Testis (tissue), 3 donors: Measurements from ENCODE around the gene PXDC1. TPM values are rescaled to one million over a fixed set of nuclear protein-coding genes. Genes with fewer than 3 reads are reported as not detected.

Experiments used
- DNase-seq: peaks from one replicate; pipeline ENCODE4 v3.0.0-alpha.2; 2019
- H3K27ac ChIP-seq, 2 donors: fragments of 200-600 bp; sonication (generic); one replicate each; pipeline ENCODE4 v1.5.1; 2019
- H3K27me3 ChIP-seq: fragments of 200-600 bp; sonication (generic); one replicate; pipeline ENCODE4 v1.5.1; 2019
- H3K36me3 ChIP-seq: fragments of 200-600 bp; sonication (generic); one replicate; pipeline ENCODE4 v1.5.1; 2017; ENCODE audit warnings: low read depth; ENCODE audit errors: missing control alignments
- H3K4me1 ChIP-seq: fragments of 200-600 bp; sonication (generic); one replicate; pipeline ENCODE4 v1.5.1; 2019
- H3K4me3 ChIP-seq, 2 donors: fragments of 200-600 bp; sonication (generic); one replicate each; pipeline ENCODE4 v1.5.1; 2017 to 2019
- H3K9me3 ChIP-seq: fragments of 200-600 bp; sonication (generic); one replicate; pipeline ENCODE4 v1.5.1; 2017
- POLR2A ChIP-seq: fragments of 450-650 bp; IDR thresholded peaks from one replicate; pipeline ENCODE4 v1.6.1; 2017; ENCODE audit warnings: antibody characterized with exemption, mild to moderate bottlenecking, moderate library complexity
- WGBS, 2 donors: methylation state at CpG; one replicate each; pipeline ENCODE4 v1.1.5; 2018; 5-methylcytosine and 5-hydroxymethylcytosine counted together
- intact Hi-C: fragments of 100-400 bp; cut with DNase I; formaldehyde crosslinking; loops from one replicate; pipeline ENCODE4 v1.15.1; 2023; ENCODE audit warnings: low total_unique reads
- polyA plus RNA-seq: library from polyadenylated mRNA; stranded (reverse); fragments of 350-450 nt; fragmentation: Illumina TruSeq; extraction: RNeasy Lipid Tissue Mini Kit (QIAGEN cat#74804); gene quantifications from one replicate; pipeline ENCODE4 v1.2.3, GENCODE V29; 2014; ENCODE audit warnings: low read depth, low replicate concordance; ENCODE audit not compliant: insufficient read depth
- total RNA-seq, 2 donors: library from RNA; depleted of rRNA; stranded (reverse); fragments of >200 nt; gene quantifications; one replicate each; pipeline ENCODE4 v1.2.3, GENCODE V29; 2016
- TF ChIP-seq, protein P1 (sequence below), 3 experiments: fragments of 450-650 bp in 2 of 3; fragments of 200-600 bp in 1 of 3; sonication (generic) in 1 of 3; IDR thresholded peaks; one replicate each; pipeline ENCODE4 v1.5.1; 2016 to 2019; ENCODE audit warnings: antibody characterized with exemption in 3 of 3, mild to moderate bottlenecking in 2 of 3, moderate library complexity in 1 of 3

PXDC1 gene
- total and polyA plus RNA-seq, 3 donors from 2014 or later = 14.3 to 38.2 (median 16.9) TPM

DNA sequence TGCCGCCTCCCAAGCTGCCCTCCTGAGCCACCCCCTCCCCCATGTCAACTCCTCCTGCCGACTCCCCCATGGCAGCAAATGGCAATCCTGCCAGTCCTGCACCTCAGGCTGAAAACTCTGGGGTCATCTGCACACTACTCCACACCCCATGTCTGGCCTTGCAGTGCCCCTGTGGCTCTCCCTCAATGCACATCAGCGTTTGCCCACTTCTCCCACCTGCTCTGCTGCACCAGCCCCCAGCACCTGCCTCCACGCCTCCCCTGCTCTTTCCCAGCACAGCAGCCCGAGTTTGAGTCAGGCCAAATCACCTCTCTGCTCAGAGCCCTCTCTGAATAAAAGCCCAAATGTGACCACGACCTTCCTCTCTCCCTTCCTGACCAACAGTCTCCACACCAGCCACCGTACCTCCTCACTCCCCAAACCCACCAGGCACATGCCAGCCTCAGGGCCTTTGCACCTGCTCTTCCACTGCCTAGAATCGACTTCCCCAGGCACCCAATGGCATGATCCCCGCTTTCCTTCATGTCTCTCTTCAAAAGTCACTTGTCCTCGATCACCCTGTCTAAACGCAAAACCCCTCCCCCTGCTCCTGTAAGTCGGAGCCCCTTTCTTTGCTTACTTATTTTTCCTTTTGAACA, 4.3 kb downstream of the PXDC1 start:
- Histone ChIP-seq H3K36me3 (no peaks in the 10 kb centered on the region), H3K27me3 (no peaks in the 10 kb centered on the region), H3K27ac (no peak overlapping the region), H3K4me1 (peaks cover 21% of the 10 kb centered on the region), H3K4me3 (no peak overlapping the region), H3K9me3 (no peaks in the 10 kb centered on the region)
- 91 to 92% methylated on average over 12 of the region's 12 CpGs for WGBS, 2 donors
- no peak for DNase-seq
- intact Hi-C loops = loop anchor here (10.0 kb wide), 2 partner anchors 78 to 248 kb away; no protein-coding TSS in a partner anchor
- TF ChIP-seq, protein P1, sequence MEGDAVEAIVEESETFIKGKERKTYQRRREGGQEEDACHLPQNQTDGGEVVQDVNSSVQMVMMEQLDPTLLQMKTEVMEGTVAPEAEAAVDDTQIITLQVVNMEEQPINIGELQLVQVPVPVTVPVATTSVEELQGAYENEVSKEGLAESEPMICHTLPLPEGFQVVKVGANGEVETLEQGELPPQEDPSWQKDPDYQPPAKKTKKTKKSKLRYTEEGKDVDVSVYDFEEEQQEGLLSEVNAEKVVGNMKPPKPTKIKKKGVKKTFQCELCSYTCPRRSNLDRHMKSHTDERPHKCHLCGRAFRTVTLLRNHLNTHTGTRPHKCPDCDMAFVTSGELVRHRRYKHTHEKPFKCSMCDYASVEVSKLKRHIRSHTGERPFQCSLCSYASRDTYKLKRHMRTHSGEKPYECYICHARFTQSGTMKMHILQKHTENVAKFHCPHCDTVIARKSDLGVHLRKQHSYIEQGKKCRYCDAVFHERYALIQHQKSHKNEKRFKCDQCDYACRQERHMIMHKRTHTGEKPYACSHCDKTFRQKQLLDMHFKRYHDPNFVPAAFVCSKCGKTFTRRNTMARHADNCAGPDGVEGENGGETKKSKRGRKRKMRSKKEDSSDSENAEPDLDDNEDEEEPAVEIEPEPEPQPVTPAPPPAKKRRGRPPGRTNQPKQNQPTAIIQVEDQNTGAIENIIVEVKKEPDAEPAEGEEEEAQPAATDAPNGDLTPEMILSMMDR (IDR thresholded peaks at IDR 0.05) = no peak
- no peak for TF ChIP-seq POLR2A

DNA sequence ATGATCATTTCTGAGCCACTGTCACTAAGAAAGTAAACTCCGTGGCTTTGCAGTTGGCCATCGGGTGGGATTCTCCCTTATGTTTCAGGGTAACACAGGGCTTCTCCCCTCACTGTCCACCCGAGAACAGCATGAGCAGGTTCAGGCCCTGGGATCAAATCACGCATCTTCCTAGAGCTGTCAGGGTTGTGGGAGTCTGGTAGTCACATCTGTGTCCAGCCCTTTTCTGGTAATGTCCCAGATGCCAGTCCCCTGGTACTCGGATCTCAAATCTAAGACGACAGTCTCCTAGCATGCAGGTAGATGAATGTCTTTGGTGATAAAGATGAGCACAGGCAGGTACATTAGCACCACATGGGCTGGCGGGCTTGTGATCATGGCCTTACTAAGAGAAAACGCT, 4.8 kb downstream of the PXDC1 start:
- Histone ChIP-seq H3K27ac (no peak overlapping the region), H3K4me1 (peaks cover 21% of the 10 kb centered on the region), H3K27me3 (no peaks in the 10 kb centered on the region), H3K4me3 (no peak overlapping the region), H3K9me3 (no peaks in the 10 kb centered on the region), H3K36me3 (no peaks in the 10 kb centered on the region)
- intact Hi-C loops = loop anchor here (10.0 kb wide), 2 partner anchors 78 to 248 kb away; no protein-coding TSS in a partner anchor
- TF ChIP-seq POLR2A = no peak
- TF ChIP-seq, protein P1 (IDR thresholded peaks at IDR 0.05) = no peak
- no peak for DNase-seq
- WGBS, 2 donors = 90 to 94% methylated on average over 7 to 8 of the region's 8 CpGs

DNA sequence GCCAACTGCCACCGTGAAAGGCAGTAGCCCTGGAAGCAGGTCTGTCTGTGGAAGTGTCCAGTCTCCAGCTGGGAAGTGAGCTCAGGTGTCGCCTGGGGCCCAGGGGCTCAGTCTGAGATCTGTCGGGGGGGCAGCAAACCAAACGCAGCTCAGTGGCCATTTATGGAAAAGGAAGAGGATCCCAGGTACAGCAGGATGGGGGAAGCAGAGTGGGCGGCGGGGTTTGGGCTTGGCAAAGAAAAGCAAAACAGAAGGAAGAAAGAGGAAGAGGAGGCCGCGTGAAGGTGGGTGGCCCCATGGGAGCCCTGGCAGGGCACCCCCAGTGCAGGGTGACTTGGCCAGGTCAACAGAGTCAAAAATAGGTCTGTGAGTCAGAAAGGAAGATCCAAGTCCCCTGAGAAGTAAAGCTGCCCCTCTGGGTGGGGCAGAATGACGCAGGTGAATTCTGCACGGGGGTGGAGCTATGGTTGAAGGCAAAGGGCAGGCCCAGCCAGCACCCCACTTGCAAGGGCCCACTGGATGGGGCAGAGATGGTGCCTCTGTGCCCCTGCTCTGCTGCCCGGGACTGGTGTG, 5.3 kb downstream of the PXDC1 start:
- DNase-seq = no peak
- H3K27ac ChIP-seq = no peak overlapping the region
- intact Hi-C loops = loop anchor here (10.0 kb wide), 2 partner anchors 79 to 249 kb away; no protein-coding TSS in a partner anchor
- H3K4me3 ChIP-seq = no peak overlapping the region
- H3K9me3 ChIP-seq = no peaks in the 10 kb centered on the region
- WGBS, 2 donors = 76 to 87% methylated on average over 10 to 11 of the region's 11 CpGs
- peaks cover 21% of the 10 kb centered on the region for H3K4me1 ChIP-seq
- H3K27me3 ChIP-seq = no peaks in the 10 kb centered on the region
- no peak for TF ChIP-seq POLR2A
- TF ChIP-seq, protein P1 (IDR thresholded peaks at IDR 0.05) = no peak
- H3K36me3 ChIP-seq = no peaks in the 10 kb centered on the region

DNA sequence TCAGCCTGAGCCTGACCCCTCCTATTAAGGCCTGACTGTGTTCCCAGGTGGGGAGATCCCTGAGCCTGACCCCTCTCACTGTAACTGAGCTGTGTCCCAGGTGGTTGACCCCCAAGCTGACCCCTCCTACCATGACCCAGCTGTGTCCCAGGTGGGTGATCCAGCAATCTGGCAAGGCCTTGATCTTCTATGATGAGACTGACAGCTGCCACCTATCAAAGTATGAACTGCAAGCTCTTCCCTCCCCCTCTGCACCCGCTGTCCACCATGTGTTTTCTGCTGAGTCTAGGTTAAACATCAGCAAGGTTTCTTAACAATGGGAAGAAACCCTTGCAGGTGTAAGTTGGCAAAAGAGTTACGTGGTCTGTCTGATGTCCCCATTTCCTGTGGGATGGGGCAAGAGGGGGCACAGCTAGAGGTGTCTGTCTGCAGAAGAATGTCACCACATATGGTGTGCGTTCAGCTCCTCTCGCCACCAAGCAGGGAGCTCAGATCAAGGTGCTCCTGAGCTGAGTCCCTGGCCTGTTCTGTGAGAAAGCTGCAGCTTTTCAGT, 5.9 kb downstream of the PXDC1 start:
- Histone ChIP-seq H3K9me3 (no peaks in the 10 kb centered on the region), H3K4me1 (peaks cover 21% of the 10 kb centered on the region), H3K27me3 (no peaks in the 10 kb centered on the region), H3K36me3 (no peaks in the 10 kb centered on the region), H3K4me3 (no peak overlapping the region), H3K27ac (no peak overlapping the region)
- TF ChIP-seq, protein P1 (IDR thresholded peaks at IDR 0.05) = no peak
- no peak for TF ChIP-seq POLR2A
- no peak for DNase-seq
- WGBS, 2 donors = 91 to 96% methylated on average over 4 of the region's 4 CpGs
- intact Hi-C loops = loop anchor here (10.0 kb wide), 2 partner anchors 79 to 249 kb away; no protein-coding TSS in a partner anchor
